NAMALWA (cell line): ENCODE measurements around the gene FAM124B.
A peak's percentile ranks its signal among the peaks of the same experiment; 100 is the strongest.

Experiments used
- DNase-seq: peaks from one replicate; pipeline ENCODE4 v3.0.0-alpha.2; 2015; ENCODE audit warnings: low spot score

FAM124B gene

GRCh38 chr2:224401641-224402342, at the start of gene FAM124B:
TSS of gene FAM124B (minus strand) at chr2:224402107. CDS start at chr2:224401768, 339 bp downstream.
- DNase-seq = no peak

- DNase-seq = peak; percentile 58
Observed at GRCh38 chr2:224449212-224450147, 47.6 kb upstream of the FAM124B start.

- DNase-seq = no peak
Observed at GRCh38 chr2:224448236-224448635, 46.3 kb upstream of the FAM124B start.

- no peak for DNase-seq
Observed at GRCh38 chr2:224444783-224445182, 42.9 kb upstream of the FAM124B start.

- DNase-seq = no peak
Observed at GRCh38 chr2:224444021-224444420, 42.1 kb upstream of the FAM124B start.

- no peak for DNase-seq
Observed at GRCh38 chr2:224442071-224442967, 40.4 kb upstream of the FAM124B start.

GRCh38 chr2:224440988-224441387, 39.1 kb upstream of the FAM124B start:
- DNase-seq = no peak

GRCh38 chr2:224438726-224439125, 36.8 kb upstream of the FAM124B start:
- DNase-seq = no peak

GRCh38 chr2:224436634-224437033, 34.7 kb upstream of the FAM124B start:
- DNase-seq = no peak

GRCh38 chr2:224434618-224435017, 32.7 kb upstream of the FAM124B start:
- DNase-seq = no peak

GRCh38 chr2:224433442-224433841, 31.5 kb upstream of the FAM124B start:
- no peak for DNase-seq

GRCh38 chr2:224432003-224432579, 30.2 kb upstream of the FAM124B start:
- no peak for DNase-seq

- no peak for DNase-seq
Observed at GRCh38 chr2:224429441-224429810, 27.5 kb upstream of the FAM124B start.

- DNase-seq = no peak
Observed at GRCh38 chr2:224428787-224429440, 27.0 kb upstream of the FAM124B start.

- DNase-seq = no peak
Observed at GRCh38 chr2:224427471-224427870, 25.6 kb upstream of the FAM124B start.

GRCh38 chr2:224426656-224427055, 24.7 kb upstream of the FAM124B start:
- no peak for DNase-seq

- DNase-seq = no peak
Observed at GRCh38 chr2:224421065-224421464, 19.2 kb upstream of the FAM124B start.

GRCh38 chr2:224417947-224418346, 16.0 kb upstream of the FAM124B start:
- no peak for DNase-seq

GRCh38 chr2:224417361-224417729, 15.4 kb upstream of the FAM124B start:
- DNase-seq = no peak

GRCh38 chr2:224416656-224417360, 14.9 kb upstream of the FAM124B start:
- no peak for DNase-seq

- no peak for DNase-seq
Observed at GRCh38 chr2:224413381-224413780, 11.5 kb upstream of the FAM124B start.
